8988T (cell line): ENCODE results near the gene GPR107.

Experiments used
- DNase-seq: peaks from one replicate; pipeline ENCODE4 v3.0.0; 2011

GPR107 gene

GRCh38 chr9:130171226-130172148 lies 117.8 kb downstream of the GPR107 start:
- DNase-seq, result peak; percentile 50

DNA sequence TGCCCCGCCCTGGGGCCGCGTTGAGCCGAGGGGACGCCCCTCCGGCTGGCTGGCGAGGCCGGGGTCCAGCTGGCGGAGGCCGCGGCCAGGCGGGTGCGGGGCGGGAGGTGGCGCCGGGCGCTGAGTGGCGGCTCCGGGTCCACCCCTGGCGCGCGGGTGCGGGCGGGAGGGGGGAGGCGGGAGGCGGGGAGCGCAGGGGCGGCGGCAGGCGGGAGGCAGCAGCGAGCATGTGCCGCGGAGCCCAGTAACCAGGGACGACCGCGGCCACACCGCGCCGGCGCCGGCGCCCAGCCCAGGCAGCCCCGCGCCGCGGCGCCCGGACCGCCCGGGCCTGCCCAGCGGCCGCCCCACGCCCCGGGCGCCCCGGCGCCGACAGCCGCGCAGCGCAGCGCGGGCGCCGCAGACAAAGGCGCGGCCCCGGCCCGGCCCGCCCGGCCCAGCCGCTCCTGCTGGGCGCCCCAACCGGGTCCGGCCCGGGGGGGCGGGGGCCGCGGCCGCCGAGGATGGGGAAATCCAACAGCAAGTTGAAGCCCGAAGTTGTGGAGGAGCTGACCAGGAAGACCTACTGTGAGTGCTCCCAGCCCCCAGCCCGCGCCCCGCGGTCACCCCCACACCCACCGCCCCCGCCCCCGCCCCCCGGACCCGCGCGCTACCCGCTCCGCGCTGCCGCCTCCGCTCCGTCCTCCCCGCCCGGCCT lies 118.6 kb downstream of the GPR107 start, which contains the start of gene NCS1:
TSS of gene NCS1 (plus strand) at position 244 of the 697 bp plus-strand sequence. CDS start at position 504, 260 bp downstream.
- DNase-seq, result peak; percentile 98

DNA sequence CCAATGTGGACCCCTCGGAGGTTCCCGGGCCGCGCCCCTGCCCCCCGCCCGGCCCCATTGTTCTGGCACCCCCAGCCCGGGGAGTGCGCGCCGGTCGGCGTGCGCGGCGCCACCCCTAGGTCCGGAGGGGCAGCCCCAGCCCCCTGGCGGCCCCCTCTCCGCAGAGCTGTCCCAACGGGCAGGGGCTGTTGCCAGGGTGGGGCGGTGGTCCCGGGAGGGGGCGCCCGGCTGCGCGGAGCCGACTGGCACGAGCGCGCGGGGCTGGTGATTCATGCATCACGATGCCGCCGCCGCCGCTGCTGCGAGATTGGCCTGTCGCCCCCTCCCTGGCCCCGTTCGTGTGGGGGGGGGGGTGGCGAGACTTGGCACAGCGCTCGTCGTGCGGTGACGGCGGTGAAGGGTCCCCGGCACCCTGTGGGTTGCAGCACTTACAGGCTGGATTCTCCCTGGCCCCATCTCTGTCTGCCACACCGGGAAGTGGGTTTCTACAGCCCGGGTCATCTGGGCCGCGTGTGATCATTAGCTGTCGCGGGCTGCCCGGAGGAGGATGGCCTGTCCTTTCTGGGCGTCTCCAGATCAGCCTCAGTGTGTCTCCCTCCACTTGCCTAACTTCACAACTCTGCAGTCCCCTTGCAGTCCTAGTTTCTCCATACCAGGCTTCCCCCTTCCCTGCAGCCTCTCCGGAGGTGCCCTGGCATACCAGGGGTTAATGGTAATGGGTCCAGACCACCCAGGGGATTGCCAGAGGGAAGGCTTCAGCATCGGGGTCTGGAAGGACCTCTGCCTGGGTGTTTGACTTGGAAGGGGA lies 119.4 kb downstream of the GPR107 start:
- peak; percentile 77 for DNase-seq

- DNase-seq, result peak; percentile 66
Observed at GRCh38 chr9:130173666-130173983, 119.9 kb downstream of the GPR107 start.

- peak; percentile 52 for DNase-seq
Observed at GRCh38 chr9:130174025-130174424, 120.3 kb downstream of the GPR107 start.

- DNase-seq, result no peak
Observed at GRCh38 chr9:130174920-130175321, 121.2 kb downstream of the GPR107 start.

DNA sequence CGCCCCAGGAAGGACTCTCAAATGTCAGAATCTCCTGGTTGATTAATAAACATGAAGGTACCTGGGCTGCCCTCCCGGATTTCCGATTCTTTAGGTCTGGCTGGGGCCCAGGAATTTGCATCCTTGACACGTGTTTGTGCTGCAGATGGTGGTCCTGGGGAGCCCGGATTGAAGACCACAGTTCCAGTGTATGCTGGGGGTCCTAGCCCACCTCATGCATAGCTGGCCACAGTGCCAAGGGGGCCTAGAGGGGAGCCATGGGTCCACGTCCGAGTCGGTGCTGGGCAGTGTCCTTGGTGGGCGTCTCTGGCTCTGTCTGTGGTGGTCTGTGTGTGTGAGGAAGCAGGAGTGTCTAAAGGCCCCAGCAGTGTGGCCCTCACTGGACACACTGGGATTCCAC lies 121.6 kb downstream of the GPR107 start:
- DNase-seq, result no peak

DNA sequence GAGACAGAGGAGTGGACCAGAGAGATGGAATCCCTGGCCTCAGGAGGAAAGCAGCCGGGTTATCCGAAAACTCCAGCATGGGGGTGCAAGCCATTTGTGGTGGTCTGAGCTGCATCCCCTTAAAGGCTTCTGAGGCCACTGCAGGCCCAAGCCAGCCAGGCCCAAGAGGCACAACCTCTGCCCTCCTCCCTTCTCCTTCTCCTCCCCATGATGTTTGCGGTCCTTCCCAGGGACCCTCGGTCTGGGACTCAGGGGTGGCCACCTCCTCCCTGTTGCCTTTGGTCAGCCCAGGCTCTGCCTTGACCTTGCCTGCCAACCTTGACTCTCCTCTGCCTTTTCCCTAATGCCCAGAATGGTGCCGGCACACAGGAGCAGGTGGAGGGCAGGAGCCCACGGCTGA lies 123.1 kb downstream of the GPR107 start:
- no peak for DNase-seq

DNA sequence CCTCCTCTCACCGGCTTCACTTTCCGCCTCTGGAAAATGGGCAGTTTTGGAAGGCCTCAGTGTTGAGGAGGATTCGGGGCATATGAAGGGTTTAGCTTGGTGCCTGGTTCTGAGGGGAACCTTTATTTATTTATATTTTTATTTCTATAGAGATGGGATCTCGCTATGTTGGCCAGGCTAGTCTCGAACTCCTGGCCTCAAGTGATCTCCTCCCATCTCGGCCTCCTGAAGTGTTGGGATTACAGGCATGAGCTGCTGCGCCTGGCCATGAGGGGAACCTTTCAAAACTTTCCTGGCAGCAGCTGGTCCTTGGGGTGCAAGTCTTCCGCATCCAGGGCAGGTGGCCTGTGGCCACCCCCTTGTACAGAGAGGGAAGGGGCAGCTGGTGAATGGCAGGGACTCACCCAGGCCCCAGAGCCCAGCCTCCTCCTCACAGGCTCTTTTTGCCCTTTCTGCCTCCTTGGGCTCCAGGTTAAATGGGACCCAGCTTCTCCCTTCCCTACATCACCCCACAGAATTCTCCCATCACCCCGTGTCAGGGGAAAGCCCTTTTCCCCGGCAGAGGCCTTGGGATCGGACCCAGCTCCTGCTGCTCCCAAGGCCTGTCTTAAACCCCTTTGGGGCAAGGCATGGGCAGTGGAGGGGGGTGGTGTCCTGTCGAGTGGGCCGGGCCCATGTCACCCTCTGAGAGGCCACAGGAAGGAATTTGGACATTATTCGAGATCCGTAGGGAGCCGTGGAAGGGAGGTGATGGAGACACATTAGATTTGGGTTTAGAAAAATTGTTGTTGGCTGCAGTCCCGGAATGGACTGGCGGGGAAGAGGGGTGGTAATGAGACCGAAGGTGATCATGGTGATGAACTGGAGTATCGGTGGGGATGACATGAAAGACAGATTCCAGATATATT lies 124.4 kb downstream of the GPR107 start:
- DNase-seq, result no peak

DNA sequence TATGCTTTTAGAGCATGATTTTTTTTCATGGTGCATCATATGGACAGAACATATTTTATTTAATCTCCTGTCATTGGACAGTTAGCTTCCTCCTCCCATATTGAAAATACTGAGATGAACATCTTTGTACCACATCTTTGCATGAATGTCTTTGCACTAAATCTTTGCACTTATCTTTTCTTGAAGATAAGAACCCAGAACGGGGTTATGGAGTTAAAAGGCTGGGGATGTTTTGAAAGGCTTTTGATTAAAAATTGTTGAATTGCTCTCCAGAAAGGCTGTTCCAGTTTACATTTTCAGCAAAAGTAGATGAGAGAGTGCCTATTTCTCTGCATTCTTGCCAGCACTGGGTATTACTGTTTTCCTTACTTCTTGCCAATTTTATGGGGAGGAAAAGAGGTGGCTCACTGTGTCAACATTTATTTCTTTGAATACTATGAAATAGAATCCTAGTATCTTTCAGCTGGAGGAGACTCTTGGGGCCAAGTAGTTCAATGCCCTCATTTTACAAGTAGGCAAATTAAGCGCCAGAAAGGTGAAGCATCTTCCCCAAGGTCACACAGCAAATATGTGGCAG lies 125.7 kb downstream of the GPR107 start:
- no peak for DNase-seq

- DNase-seq, result no peak
Observed at GRCh38 chr9:130180516-130180915, 126.8 kb downstream of the GPR107 start.

DNA sequence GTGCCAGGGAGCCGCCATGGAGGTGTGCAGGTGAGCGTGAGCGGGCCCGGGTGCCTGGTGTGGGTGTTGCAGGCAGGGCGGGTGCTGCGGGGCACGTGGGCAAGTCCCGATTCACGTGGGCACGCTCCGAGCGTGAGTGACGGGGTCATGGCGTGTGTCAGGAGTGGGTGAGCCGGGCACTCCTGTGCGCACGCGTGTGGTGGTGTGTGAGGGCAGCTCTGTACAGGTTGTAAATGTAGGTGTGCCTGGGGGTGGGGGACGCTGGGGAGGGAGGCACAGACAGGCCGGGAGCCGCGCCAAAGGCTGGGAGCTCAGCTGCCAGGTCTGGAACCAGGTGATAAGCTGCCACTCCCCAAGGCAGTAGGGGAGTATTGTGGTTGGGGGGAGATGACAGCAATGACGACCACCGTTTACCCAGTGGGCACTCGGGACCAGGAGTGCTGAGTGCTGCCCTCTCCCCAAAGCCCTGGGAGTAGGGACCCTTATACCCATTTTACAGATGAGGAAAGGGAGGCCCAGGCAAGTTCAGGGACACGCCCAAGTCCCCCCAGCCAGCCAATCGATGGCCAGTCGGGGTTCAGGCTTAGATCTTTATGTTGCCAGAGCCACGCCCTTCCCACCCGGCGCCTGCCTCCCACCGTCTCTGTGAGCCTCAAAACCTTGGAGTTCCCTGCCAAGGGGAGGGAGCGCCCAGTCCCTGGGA lies 128.1 kb downstream of the GPR107 start:
- no peak for DNase-seq

- DNase-seq, result no peak
Observed at GRCh38 chr9:130182381-130182909, 128.7 kb downstream of the GPR107 start.

- DNase-seq, result peak; percentile 75
Observed at GRCh38 chr9:130183133-130183762, 129.5 kb downstream of the GPR107 start.

GRCh38 chr9:130185017-130185416 lies 131.3 kb downstream of the GPR107 start:
- no peak for DNase-seq

GRCh38 chr9:130185490-130186031 lies 131.9 kb downstream of the GPR107 start:
- DNase-seq, result no peak

DNA sequence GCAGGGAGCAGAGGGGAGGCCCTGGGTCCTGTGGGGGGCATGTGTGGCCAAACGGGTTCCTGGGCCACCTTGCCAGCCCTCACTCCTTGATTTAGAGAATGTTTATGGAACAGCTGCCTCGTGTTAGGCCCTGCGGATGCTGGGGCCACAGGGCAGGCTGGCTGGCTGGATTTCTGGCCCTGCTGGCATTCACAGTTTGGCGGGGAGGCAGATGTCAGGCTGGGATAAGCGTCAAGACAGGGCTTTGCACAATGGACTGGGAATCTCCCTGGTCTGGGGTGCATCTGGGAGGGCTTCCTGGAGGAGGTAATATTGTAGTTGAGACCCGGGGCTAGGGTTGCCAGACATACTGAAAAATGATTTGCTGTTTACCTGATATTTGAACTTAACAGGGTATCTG lies 132.3 kb downstream of the GPR107 start:
- no peak for DNase-seq

DNA sequence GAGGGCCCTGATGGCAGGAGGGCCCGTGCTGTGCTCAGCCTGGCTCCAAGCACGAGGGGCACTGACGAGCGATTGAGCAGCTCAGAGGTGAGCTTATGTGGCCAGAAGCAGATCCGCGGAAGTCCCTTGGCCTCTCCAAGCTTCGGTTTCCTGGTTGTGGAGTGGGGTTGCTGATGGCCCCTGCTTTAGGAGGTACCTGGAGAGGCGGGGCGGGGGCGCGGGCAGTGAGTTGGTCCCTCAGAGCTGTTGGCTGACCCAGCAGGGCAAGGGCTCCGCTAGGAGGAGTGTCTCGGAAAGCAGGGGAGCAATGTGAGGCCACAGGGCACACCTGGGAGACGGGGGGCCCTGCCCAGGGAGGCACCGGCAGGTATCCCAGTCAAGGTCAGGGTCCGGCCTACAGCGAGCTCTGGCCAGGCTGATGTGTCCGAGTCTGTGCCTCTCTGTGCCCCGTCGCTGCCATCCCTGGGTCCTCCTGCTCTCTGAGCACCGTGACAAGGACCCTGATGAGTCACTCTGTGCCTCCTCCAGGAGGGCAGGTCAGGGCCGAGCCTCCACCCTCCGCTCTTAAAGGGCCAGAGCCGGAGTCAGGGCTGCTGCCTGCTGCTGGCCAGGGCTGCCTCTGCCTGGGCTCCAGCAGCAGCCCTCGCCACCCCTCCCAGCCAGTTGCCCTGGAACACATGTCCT lies 133.3 kb downstream of the GPR107 start:
- DNase-seq, result peak; percentile 98

DNA sequence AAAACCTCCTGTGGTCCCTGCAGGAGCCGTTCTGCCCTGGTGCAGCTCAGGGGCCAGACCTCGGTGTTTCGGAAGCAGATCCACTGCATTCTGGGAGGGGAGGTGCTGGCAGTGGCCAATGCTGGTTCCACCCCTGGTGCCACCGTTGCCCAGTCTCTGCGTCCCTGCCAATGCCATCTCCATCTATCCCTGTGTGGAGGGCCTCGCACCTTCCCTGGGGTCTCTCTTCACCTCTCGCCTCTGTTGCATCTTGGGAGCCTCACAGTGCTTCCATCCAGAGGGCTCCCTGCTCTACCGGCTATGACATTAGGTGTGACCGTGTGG lies 133.8 kb downstream of the GPR107 start:
- no peak for DNase-seq
